BE2C (cell line): ENCODE data around the gene CSTA. TPM values are rescaled to one million over a fixed set of nuclear protein-coding genes. Genes with fewer than 3 reads are reported as not detected.

ENCODE experiments used
- DNase-seq: peaks from one replicate; pipeline ENCODE4 v3.0.0-alpha.2; 2020
- H3K27me3 ChIP-seq: fragments of 250-450 bp; sonication (Bioruptor Pico); 2 replicates; pipeline ENCODE4 v1.5.1; 2020; ENCODE audit warnings: mild to moderate bottlenecking
- H3K36me3 ChIP-seq: fragments of 250-450 bp; sonication (Bioruptor Pico); 2 replicates; pipeline ENCODE4 v1.5.1; 2020; ENCODE audit warnings: mild to moderate bottlenecking
- H3K4me1 ChIP-seq: fragments of 250-450 bp; sonication (Bioruptor Pico); 2 replicates; pipeline ENCODE4 v1.5.1; 2020
- H3K4me3 ChIP-seq: 2 replicates; pipeline ENCODE4 v1.5.1; 2011; ENCODE audit warnings: low read depth, low read length
- H3K9me3 ChIP-seq: fragments of 250-450 bp; sonication (Bioruptor Pico); 2 replicates; pipeline ENCODE4 v1.5.1; 2020
- CTCF ChIP-seq: IDR thresholded peaks from 2 replicates; pipeline ENCODE4 v1.5.1; 2012; ENCODE audit warnings: mild to moderate bottlenecking, low read depth, low read length
- polyA plus RNA-seq: library from polyadenylated mRNA; unstranded; fragments of >200 nt; gene quantifications from one replicate; pipeline ENCODE4 v1.2.1, GENCODE V29; 2012; ENCODE audit warnings: low read depth, missing spikeins; ENCODE audit not compliant: insufficient read length, insufficient read depth

Gene CSTA, protein sequence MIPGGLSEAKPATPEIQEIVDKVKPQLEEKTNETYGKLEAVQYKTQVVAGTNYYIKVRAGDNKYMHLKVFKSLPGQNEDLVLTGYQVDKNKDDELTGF
- polyA plus RNA-seq = 10.3 TPM

- TF ChIP-seq CTCF = no peak
These were observed at the start of gene CSTA for GRCh38 chr3:122324871-122325323. Gene CSTA (plus strand): TSS chr3:122325248. CDS start chr3:122325293, 45 bp downstream.

GRCh38 chr3:122281891-122282290, 43.2 kb upstream of the CSTA start:
- DNase-seq = no peak
- Histone ChIP-seq H3K27me3 (peaks cover 10% of the 10 kb centered on the region), H3K4me1 (no peaks in the 10 kb centered on the region), H3K4me3 (no peak overlapping the region), H3K9me3 (no peaks in the 10 kb centered on the region), H3K36me3 (no peaks in the 10 kb centered on the region)
- no peak for TF ChIP-seq CTCF

More at GRCh38 chr3:122324871-122325323, at the start of gene CSTA:
- Histone ChIP-seq H3K27me3 (no peaks in the 10 kb centered on the region; the same call in 1 of the 2 replicates), H3K4me1 (no peaks in the 10 kb centered on the region), H3K9me3 (no peaks in the 10 kb centered on the region), H3K36me3 (no peaks in the 10 kb centered on the region), H3K4me3 (no peak within 1 kb of the TSS)
- DNase-seq = no peak

- DNase-seq = no peak
- no peaks in the 10 kb centered on the region for H3K9me3 ChIP-seq
- TF ChIP-seq CTCF = no peak
- peaks cover under 1% of the 10 kb centered on the region; the same call in 1 of the 2 replicates for H3K27me3 ChIP-seq
- no peaks in the 10 kb centered on the region for H3K36me3 ChIP-seq
- no peak overlapping the region for H3K4me3 ChIP-seq
- no peaks in the 10 kb centered on the region for H3K4me1 ChIP-seq
These were observed 41.1 kb upstream of the CSTA start for GRCh38 chr3:122283796-122284445.

DNA sequence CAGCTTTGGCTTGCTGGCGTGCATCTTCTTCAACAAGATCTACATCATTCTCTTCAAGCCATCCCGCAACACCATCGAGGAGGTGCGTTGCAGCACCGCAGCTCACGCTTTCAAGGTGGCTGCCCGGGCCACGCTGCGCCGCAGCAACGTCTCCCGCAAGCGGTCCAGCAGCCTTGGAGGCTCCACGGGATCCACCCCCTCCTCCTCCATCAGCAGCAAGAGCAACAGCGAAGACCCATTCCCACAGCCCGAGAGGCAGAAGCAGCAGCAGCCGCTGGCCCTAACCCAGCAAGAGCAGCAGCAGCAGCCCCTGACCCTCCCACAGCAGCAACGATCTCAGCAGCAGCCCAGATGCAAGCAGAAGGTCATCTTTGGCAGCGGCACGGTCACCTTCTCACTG, 40.6 kb upstream of the CSTA start:
- Histone ChIP-seq H3K4me1 (no peaks in the 10 kb centered on the region), H3K27me3 (no peaks in the 10 kb centered on the region; the same call in 1 of the 2 replicates), H3K9me3 (no peaks in the 10 kb centered on the region), H3K4me3 (no peak overlapping the region), H3K36me3 (no peaks in the 10 kb centered on the region)
- DNase-seq = no peak
- TF ChIP-seq CTCF = no peak

GRCh38 chr3:122294359-122294758, 30.7 kb upstream of the CSTA start:
- no peak for TF ChIP-seq CTCF
- DNase-seq = no peak
- Histone ChIP-seq H3K9me3 (no peaks in the 10 kb centered on the region), H3K4me1 (no peaks in the 10 kb centered on the region), H3K4me3 (no peak overlapping the region), H3K36me3 (no peaks in the 10 kb centered on the region), H3K27me3 (no peaks in the 10 kb centered on the region)
